Endodermal cell (in vitro differentiated cells): ENCODE measurements around the gene C19orf73. TPM values are rescaled to one million over a fixed set of nuclear protein-coding genes. Genes with fewer than 3 reads are reported as not detected.
A peak's percentile ranks its signal among the peaks of the same experiment; 100 is the strongest.
"Not testable (repeated sequence)": the region's sequence is repeated elsewhere in the genome, so short reads cannot be mapped to it uniquely, and the experiment has no call there.

Experiments used
- DNase-seq: peaks from one replicate; pipeline ENCODE4 v3.0.0-alpha.2; 2017
- H3K27ac ChIP-seq: 2 replicates; pipeline ENCODE4 v1.5.1; 2013; ENCODE audit warnings: mild to moderate bottlenecking, low read depth, low read length, moderate library complexity
- H3K27me3 ChIP-seq: 2 replicates; pipeline ENCODE4 v1.6.1; 2013; ENCODE audit warnings: mild to moderate bottlenecking, low read length, moderate library complexity; ENCODE audit not compliant: insufficient read depth, control insufficient read depth, poor library complexity, severe bottlenecking
- H3K36me3 ChIP-seq: 2 replicates; pipeline ENCODE4 v1.7.0; 2013; ENCODE audit warnings: mild to moderate bottlenecking, low read length, moderate library complexity; ENCODE audit not compliant: control insufficient read depth, insufficient read depth
- H3K4me1 ChIP-seq: one replicate; pipeline ENCODE4 v1.7.0; 2013; ENCODE audit warnings: low read length; ENCODE audit not compliant: control insufficient read depth, insufficient read depth
- H3K4me3 ChIP-seq: 2 replicates; pipeline ENCODE4 v1.5.1; 2013; ENCODE audit warnings: mild to moderate bottlenecking, low read length, moderate library complexity
- H3K9ac ChIP-seq: 2 replicates; pipeline ENCODE4 v1.6.1; 2013; ENCODE audit warnings: mild to moderate bottlenecking, low read length, moderate library complexity; ENCODE audit not compliant: poor library complexity, severe bottlenecking; ENCODE audit errors: extremely low read depth
- H3K9me3 ChIP-seq: 2 replicates; pipeline ENCODE4 v1.6.1; 2013; ENCODE audit warnings: mild to moderate bottlenecking, low read length, moderate library complexity; ENCODE audit not compliant: control insufficient read depth
- H3K27ac Mint-ChIP-seq: 2 replicates; pipeline ENCODE4 v1.8.0; 2020; ENCODE audit warnings: mixed read lengths
- H3K27me3 Mint-ChIP-seq: 2 replicates; pipeline ENCODE4 v1.8.0; 2021; ENCODE audit warnings: mild to moderate bottlenecking, mixed read lengths; ENCODE audit not compliant: insufficient read depth
- H3K36me3 Mint-ChIP-seq: 2 replicates; pipeline ENCODE4 v1.8.0; 2020; ENCODE audit warnings: low read depth, mixed read lengths
- H3K4me1 Mint-ChIP-seq: 2 replicates; pipeline ENCODE4 v1.8.0; 2020; ENCODE audit warnings: mixed read lengths
- H3K4me3 Mint-ChIP-seq: 2 replicates; pipeline ENCODE4 v1.8.0; 2020; ENCODE audit warnings: mild to moderate bottlenecking, moderate library complexity, mixed read lengths
- H3K9me3 Mint-ChIP-seq: 2 replicates; pipeline ENCODE4 v1.8.0; 2020; ENCODE audit warnings: mild to moderate bottlenecking, mixed read lengths
- WGBS, 2 experiments: methylation state at CpG; one replicate each; pipeline versions ENCODE4 v1.1.5 to v1.1.7; 2013; ENCODE audit warnings: missing lambda C conversion rate in 2 of 2, mixed read lengths in 1 of 2; ENCODE audit not compliant: insufficient coverage in 1 of 2, insufficient read length in 1 of 2; 5-methylcytosine and 5-hydroxymethylcytosine counted together
- total RNA-seq, 2 donors: library from RNA; stranded (reverse); fragmentation: NEBNext Ultra II Directional in 1 of 2; extraction: Animal tissue kit (Norgen Biotek cat#: 25700) in 1 of 2; gene quantifications; 2 replicates in 1 of 2; 3 replicates in 1 of 2; pipeline ENCODE4 v1.2.1, GENCODE V29; 2021
- TF ChIP-seq, protein P1 (sequence below): fragments of 200-600 bp; sonication (generic); conservative IDR thresholded peaks from 2 replicates; pipeline ENCODE4 v1.5.0; 2021; ENCODE audit warnings: antibody characterized with exemption, mild to moderate bottlenecking

Gene C19orf73
- total RNA-seq, 2 donors from 2014 or later = 1.9 to 2.5 TPM

DNA sequence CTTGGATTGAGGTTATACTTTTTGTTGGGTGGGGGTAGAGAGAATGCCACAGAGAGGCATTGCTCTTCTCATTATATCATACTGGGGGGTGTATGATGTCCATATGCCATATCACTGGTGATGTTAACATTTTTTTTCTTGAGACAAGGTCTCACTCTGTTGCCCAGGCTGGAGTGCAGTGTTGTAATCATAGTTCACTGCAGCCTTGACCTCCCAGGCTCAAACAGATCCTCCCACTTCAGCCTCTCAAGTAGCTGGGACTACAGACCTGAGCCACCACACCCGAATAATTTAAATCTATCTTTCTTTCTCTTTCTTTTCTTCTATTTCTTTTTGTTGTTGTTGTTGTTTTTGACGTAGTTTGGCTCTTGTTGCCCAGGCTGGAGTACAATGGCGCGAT is 38.6 kb downstream of the C19orf73 start:
- Histone ChIP-seq H3K27me3 (peaks cover 12% of the 10 kb centered on the region), H3K4me3 (no peak overlapping the region), H3K9me3 (no peaks in the 10 kb centered on the region), H3K4me1 (no peaks in the 10 kb centered on the region), H3K36me3 (no peaks in the 10 kb centered on the region), H3K27ac (no peak overlapping the region), H3K9ac (no peak overlapping the region)
- no peak for DNase-seq
- WGBS, 2 experiments = 95% methylated on average over 4 of the region's 4 CpGs; no CpG with 5 or more reads in 1 of the 2 experiments
- Mint-ChIP-seq H3K27ac (no peak overlapping the region), H3K9me3 (peaks cover 4% of the 10 kb centered on the region), H3K27me3 (peaks cover 49% of the 10 kb centered on the region), H3K4me3 (no peak overlapping the region), H3K36me3 (no peaks in the 10 kb centered on the region), H3K4me1 (peaks cover 2% of the 10 kb centered on the region)
- TF ChIP-seq, protein P1, sequence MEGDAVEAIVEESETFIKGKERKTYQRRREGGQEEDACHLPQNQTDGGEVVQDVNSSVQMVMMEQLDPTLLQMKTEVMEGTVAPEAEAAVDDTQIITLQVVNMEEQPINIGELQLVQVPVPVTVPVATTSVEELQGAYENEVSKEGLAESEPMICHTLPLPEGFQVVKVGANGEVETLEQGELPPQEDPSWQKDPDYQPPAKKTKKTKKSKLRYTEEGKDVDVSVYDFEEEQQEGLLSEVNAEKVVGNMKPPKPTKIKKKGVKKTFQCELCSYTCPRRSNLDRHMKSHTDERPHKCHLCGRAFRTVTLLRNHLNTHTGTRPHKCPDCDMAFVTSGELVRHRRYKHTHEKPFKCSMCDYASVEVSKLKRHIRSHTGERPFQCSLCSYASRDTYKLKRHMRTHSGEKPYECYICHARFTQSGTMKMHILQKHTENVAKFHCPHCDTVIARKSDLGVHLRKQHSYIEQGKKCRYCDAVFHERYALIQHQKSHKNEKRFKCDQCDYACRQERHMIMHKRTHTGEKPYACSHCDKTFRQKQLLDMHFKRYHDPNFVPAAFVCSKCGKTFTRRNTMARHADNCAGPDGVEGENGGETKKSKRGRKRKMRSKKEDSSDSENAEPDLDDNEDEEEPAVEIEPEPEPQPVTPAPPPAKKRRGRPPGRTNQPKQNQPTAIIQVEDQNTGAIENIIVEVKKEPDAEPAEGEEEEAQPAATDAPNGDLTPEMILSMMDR = no peak

GRCh38 chr19:49074869-49075268 is 44.1 kb downstream of the C19orf73 start:
- not testable (repeated sequence) for H3K36me3 Mint-ChIP-seq
- H3K27me3 Mint-ChIP-seq = peaks cover 73% of the 10 kb centered on the region
- WGBS, 2 experiments = 16 to 30% methylated on average over 6 to 7 of the region's 9 CpGs

GRCh38 chr19:49073514-49074378 is 45.2 kb downstream of the C19orf73 start:
- Mint-ChIP-seq H3K27me3 (peaks cover 76% of the 10 kb centered on the region), H3K27ac (no peak overlapping the region), H3K9me3 (peaks cover 10% of the 10 kb centered on the region), H3K36me3 (peaks cover 2% of the 10 kb centered on the region), H3K4me3 (no peak overlapping the region), H3K4me1 (no peaks in the 10 kb centered on the region)
- no peaks in the 10 kb centered on the region for H3K9me3 ChIP-seq
- H3K4me1 ChIP-seq = no peaks in the 10 kb centered on the region
- no peak overlapping the region for H3K27ac ChIP-seq
- peak; percentile 80 for DNase-seq
- peaks cover 56% of the 10 kb centered on the region for H3K27me3 ChIP-seq
- WGBS, 2 experiments = 79 to 82% methylated on average over 18 to 21 of the region's 23 CpGs
- no peaks in the 10 kb centered on the region for H3K36me3 ChIP-seq
- H3K9ac ChIP-seq = no peak overlapping the region
- no peak overlapping the region for H3K4me3 ChIP-seq
- TF ChIP-seq, protein P1 = peak; percentile 70

More at GRCh38 chr19:49074869-49075268, 44.1 kb downstream of the C19orf73 start:
- not testable (repeated sequence) for H3K27ac Mint-ChIP-seq, H3K4me1 ChIP-seq, H3K4me1 Mint-ChIP-seq, H3K9ac ChIP-seq, H3K4me3 Mint-ChIP-seq, H3K27ac ChIP-seq, H3K36me3 ChIP-seq, H3K4me3 ChIP-seq, H3K9me3 ChIP-seq
- H3K9me3 Mint-ChIP-seq = peaks cover 10% of the 10 kb centered on the region
- TF ChIP-seq, protein P1 = peak; percentile 77
- peaks cover 49% of the 10 kb centered on the region for H3K27me3 ChIP-seq
- peak; percentile 76 for DNase-seq
